GM12874 (cell line): ENCODE data around the gene RPH3AL.

ENCODE experiments used
- TF ChIP-seq, protein P1 (sequence below): IDR thresholded peaks from 2 replicates; pipeline ENCODE4 v1.5.1; 2011; ENCODE audit warnings: low read depth, mild to moderate bottlenecking, control low read depth, low read length, moderate library complexity; ENCODE audit not compliant: insufficient read depth

RPH3AL gene

DNA sequence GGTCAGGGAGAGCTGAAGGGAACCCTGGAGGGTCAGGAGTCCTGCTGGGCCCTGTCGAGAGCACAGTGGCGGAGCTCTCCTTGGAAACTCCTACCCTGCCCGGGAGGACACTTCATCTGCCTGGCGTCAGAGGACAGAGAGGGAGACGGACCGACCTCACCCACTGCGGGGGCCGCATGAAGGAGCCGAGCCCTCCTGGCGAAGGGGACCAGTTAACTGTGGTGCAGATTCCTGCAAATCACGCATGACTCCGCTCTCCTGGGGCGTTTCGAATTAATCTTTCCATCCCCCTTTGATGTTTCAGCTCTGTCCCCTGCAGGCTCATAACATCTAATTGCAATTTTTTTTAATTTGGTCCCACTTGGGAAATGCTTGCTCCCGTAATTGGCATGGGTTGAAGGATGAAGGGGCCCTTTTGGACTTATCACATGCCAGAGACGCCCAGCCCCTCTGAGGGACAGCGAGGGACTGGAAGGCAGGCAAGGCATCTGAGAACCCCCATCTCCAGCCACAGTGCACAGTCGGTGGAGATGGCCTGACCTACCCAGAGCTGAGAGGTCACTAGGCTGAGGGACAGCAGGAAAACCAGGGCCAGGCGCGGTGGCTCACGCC, 26.5 kb downstream of the RPH3AL start:
- TF ChIP-seq, protein P1, sequence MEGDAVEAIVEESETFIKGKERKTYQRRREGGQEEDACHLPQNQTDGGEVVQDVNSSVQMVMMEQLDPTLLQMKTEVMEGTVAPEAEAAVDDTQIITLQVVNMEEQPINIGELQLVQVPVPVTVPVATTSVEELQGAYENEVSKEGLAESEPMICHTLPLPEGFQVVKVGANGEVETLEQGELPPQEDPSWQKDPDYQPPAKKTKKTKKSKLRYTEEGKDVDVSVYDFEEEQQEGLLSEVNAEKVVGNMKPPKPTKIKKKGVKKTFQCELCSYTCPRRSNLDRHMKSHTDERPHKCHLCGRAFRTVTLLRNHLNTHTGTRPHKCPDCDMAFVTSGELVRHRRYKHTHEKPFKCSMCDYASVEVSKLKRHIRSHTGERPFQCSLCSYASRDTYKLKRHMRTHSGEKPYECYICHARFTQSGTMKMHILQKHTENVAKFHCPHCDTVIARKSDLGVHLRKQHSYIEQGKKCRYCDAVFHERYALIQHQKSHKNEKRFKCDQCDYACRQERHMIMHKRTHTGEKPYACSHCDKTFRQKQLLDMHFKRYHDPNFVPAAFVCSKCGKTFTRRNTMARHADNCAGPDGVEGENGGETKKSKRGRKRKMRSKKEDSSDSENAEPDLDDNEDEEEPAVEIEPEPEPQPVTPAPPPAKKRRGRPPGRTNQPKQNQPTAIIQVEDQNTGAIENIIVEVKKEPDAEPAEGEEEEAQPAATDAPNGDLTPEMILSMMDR: no peak

- TF ChIP-seq, protein P1: no peak
Observed at GRCh38 chr17:325270-326009, 27.2 kb downstream of the RPH3AL start.

DNA sequence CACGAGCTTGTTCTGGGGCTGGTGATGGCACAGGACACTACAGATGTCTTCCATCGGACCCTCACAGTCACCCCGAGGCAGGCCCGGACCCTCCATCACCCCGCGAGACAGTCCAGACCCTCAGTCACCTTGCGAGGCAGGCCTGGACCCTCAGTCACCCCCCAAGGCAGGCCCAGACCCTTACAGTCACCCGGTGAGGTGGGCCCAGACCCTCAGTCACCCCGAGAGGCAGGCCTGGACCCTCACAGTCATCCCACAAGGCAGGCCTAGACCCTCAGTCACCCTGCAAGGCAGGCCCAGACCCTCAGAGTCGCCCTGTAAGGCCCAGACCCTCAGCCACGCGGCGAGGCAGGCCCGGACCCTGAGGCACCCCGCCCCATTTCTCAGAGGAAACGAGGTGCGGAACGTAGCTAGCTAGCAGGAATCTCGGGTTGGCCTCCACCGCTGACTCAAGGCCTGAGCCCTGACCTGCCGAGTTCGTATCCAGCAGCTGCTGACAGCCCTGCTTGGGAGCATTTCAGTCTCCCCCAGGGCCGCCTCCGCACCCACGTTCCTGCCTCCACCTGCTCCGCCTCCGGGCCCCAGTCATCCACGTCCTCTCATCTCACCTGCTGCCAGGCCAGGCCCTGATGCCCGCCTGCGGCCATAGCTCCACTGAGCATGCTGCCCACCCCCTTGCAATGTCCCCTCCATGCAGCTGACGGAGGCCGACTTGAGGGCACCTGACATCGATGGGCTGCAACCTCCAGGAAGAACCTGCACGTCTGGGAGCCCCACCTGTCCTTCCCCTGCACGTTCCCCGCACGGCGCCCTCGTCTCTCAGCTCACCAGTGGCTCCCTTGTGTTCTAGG, 28.7 kb downstream of the RPH3AL start:
- TF ChIP-seq, protein P1: no peak

DNA sequence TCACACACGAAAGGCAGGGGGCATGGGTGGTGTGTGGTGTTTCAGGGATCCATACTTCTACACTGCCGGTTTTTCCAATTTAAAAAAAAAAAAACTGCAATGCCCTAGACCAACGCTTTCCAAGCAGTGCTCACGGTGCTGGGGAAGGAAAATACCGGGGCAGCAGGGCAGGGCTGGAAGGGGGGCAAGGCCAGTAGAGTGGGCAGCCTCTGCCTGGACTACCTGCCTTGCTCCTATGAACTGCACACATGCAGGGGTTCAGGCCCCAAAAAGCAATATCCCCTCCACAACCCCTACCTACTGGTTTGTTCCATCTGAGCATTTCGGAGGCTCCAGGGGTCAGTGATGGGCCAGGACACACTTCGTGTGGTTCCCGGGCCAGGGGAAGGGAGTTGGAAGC, 29.4 kb downstream of the RPH3AL start:
- TF ChIP-seq, protein P1: no peak

DNA sequence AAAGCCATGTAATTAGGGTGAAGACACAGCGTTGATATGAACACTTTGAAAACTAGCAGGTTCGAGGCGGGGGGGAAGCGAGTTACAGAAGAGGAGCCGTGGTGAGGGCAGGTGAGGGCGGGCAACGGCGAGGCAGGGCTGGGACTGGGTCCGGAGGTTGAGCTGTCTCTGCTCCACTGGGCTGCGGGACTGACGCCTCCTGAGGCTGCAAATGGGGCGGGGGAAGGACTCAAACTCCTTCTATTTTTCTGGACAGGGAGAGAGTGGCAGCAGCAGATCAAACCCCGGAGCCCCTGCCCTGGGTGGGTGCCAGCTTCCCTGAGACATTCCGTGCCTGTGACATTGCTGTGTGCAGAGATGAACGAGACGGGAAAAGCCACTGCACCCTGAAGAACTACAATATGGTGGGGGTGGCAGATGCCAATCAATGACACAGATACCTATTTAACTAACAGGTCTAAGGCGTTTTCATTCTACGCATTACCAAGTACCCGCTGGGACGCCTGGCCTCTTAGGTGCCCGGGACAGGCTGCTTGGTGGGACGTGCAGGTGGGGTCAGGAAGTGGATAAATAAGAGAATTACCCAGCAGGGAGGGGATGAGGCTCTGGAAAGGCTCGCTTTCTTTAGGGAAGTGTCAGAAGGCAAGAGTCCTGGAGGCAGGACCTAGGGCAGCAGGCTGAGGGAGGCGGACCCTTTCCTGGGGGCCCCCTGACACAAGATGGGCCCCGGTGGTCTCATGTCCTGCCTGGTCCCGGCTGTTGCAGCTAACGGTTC, 30.4 kb downstream of the RPH3AL start:
- TF ChIP-seq, protein P1: no peak

DNA sequence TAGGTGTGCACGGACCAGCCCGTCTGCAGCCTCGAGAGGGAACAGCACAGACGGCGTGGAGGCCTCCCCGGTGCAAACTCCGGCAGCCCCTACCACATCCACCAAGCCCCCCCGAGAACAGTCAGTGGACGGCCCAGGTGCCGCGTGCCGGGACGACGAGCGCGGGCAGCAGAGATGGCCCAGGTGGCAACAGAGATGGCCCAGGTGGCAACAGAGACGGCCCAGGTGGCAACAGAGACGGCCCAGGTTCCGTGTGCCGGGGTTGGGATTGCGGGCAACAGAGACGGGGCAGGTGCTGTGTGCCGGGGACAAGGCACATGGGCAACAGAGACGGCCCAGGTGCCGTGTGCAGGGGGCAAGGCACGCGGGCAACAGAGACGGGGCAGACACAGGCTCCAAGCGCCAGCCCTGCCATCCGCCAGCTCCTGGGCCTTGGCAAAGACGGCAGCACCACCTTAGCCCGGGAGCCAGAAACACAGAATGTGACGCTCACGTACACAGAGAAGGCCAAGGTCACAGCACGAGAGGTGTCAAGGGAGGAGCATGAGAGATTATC, 31.1 kb downstream of the RPH3AL start:
- TF ChIP-seq, protein P1: no peak
